GM19438 (cell line): ENCODE measurements around the gene SLC22A7.

Experiments used
- ATAC-seq: cut with Tn5 transposase; IDR thresholded peaks from one replicate; pipeline ENCODE4 v1.9.1; 2021; ENCODE audit warnings: low read depth; ENCODE audit not compliant: unreplicated experiment

Gene SLC22A7

GRCh38 chr6:43282060-43282459 is 16.0 kb upstream of the SLC22A7 start:
- ATAC-seq: no peak

DNA sequence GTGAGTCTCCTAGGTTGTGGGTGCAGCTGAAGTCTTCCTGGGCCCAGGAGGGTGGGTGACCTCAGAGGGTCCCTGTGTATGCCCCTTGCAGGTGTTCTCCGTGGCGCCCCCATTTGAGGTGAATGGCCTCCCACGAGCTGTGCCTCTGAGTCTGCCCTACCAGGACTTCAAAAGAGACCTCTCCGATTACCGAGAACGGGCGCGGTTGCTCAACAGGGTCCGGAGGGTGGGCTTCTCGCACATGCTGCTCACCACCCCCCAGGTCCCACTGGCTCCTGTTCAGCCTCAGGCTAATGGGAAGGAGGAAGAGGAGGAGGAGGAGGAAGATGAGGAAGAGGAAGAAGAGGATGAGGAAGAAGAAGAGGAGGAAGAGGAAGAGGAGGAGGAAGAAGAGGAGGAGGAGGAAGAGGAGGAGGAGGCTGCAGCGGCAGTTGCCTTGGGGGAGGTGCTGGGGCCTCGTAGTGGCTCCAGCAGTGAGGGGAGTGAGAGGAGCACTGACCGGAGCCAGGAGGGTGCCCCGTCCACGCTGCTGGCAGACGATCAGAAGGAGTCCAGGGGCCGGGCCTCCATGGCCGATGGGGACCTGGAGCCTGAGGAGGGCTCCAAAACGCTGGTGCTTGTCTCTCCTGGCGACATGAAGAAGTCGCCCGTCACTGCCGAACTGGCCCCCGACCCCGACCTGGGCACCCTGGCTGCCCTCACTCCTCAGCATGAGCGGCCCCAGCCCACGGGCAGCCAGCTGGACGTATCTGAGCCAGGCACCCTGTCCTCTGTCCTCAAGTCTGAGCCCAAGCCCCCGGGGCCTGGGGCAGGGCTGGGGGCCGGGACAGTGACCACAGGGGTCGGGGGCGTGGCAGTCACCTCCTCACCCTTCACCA is 15.2 kb upstream of the SLC22A7 start:
- ATAC-seq: no peak

- ATAC-seq: no peak
Observed at GRCh38 chr6:43283514-43283901, 14.6 kb upstream of the SLC22A7 start.

DNA sequence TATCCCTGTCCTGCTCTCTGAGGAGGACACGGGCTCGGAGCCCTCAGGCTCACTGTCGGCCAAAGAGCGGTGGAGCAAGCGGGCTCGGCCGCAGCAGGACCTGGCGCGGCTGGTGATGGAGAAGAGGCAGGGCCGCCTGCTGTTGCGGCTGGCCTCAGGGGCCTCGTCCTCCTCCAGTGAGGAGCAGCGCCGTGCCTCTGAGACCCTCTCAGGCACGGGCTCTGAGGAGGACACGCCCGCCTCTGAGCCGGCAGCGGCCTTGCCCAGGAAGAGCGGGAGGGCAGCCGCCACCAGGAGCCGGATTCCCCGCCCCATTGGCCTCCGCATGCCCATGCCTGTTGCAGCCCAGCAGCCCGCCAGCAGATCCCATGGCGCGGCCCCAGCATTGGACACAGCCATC is 14.2 kb upstream of the SLC22A7 start:
- ATAC-seq: no peak

- no peak for ATAC-seq
Observed at GRCh38 chr6:43284991-43285781, 12.9 kb upstream of the SLC22A7 start.

GRCh38 chr6:43285832-43286231 is 12.2 kb upstream of the SLC22A7 start:
- ATAC-seq: no peak

GRCh38 chr6:43286456-43286979 is 11.5 kb upstream of the SLC22A7 start:
- ATAC-seq: no peak

GRCh38 chr6:43286980-43287716 is 10.9 kb upstream of the SLC22A7 start:
- ATAC-seq: no peak

GRCh38 chr6:43287717-43288679 is 10.1 kb upstream of the SLC22A7 start:
- ATAC-seq: no peak

DNA sequence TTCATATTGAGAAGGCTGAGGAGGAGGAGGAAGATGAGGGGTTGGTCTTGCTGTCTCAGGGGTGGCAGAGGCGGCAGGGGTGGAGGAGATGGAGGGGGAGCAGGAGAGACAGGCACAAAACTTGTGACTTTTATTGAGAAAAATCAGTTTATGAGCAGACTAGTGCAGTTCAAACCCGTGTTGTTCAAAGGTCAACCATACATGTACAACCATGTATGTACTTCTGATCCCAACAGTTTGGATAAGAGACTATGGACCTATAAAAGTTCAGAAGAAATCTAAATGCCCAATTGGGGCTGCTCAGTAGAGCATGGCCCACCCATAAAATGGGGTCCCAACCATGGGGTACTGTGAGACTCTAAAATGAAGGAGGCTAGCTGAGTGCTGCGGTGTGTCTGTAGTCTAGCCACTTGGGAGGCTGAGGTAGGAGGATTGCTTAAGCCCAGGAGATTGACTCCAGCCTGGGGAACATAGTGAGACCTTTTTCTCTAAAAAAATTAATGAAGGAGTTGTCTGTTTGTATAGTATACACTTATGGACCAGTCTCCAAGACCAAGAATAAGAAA is 7.6 kb upstream of the SLC22A7 start:
- no peak for ATAC-seq

- no peak for ATAC-seq
Observed at GRCh38 chr6:43290905-43291355, 7.1 kb upstream of the SLC22A7 start.

DNA sequence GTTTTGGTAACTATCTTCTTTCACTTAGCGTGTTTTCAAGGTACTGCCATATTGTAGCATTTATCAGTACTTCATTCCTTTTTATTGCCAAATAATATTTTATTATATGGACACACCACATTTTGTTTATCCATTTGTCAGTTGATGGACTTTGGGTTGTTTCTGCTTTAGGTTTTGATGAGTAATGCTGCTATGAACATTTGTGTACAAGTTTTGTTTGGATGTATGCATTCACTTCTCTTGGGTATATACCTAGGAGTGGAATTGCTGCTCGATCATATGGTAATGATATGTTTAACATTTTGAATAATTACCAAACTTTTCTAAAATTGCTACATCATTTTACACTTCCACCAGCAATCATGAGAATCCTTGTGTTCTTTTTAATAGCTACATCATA is 6.4 kb upstream of the SLC22A7 start:
- no peak for ATAC-seq

GRCh38 chr6:43292341-43292740 is 5.7 kb upstream of the SLC22A7 start:
- ATAC-seq: no peak

- ATAC-seq: no peak
Observed at GRCh38 chr6:43292763-43293318, 5.2 kb upstream of the SLC22A7 start.

- ATAC-seq: no peak
Observed at GRCh38 chr6:43293698-43294097, 4.4 kb upstream of the SLC22A7 start.

DNA sequence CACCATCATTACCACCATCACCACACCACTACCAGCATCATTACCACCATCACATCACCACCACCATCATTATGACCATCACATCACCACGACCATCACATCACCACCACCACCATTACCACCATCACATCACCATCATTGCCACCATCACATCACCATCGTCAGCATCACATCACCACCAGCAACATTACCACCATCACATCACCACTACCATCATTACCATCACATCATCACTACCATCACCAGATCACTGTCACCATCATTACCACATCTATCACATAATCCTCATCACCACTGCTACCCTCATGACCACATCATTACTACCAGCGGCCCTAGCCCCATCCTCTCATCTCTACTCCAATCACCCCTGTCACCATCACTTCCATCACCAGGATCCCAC is 3.5 kb upstream of the SLC22A7 start:
- ATAC-seq: no peak

DNA sequence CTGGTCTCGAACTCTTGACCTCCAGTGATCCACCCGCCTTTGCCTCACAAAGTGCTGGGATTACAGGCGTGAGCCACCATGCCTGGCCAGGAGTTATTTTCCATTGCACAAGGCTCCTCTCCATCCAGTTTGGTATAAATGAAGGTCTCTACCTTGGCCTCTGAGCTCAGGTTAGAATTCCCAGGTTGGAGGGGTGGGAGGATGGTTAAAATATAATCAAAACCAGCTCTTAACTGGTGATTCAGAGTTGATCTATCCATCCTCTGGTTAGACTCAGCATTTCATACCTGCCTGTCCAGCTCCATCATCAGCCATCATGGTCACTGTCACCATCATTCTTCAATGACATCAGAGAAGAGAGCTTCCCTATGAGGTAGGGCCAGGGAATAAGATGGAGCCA is 2.6 kb upstream of the SLC22A7 start:
- no peak for ATAC-seq

DNA sequence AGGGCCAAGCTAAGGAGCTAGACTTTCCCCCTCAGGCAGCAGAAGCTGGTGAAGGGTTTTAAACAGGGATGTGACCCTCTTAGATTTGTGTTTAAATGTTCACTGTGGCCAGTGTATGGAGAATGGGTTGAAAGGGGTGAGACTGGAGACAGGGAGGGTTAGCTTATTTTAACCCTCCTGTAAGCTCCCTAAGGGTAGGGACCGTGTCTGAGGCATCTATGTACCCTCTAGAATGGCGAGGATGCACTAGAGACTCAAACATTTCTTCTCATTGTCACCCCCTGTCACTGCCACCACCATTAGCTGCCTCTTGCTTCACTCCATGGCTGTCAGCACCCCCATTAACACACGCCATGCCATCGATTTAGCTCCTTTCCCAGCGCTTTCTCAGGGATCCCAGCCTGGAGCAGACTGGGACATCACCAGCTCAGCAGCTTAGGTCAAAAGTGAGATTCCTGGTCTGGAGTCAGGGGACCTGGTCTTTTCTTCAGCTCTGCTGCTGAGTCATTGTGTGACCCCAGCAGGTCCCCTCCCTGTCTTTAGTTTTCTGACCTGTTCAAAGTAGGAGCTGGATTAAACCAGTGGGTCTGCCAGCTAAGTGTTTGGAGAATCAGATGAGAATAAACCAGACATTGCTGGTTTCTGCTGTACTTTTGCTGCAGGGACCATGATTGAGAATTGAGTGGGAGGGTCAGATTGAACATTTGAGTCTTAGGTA is 1.1 kb upstream of the SLC22A7 start:
- no peak for ATAC-seq
